NCI-H146 treated with DMSO at 0.1 percent for 48 hours (cell line): ENCODE data around the gene HADHB.
"Not testable (repeated sequence)": the region's sequence is repeated elsewhere in the genome, so short reads cannot be mapped to it uniquely, and the experiment has no call there.

Experiments
- DNase-seq: peaks from one replicate; lab custom pipeline; 2025; ENCODE audit not compliant: unreplicated experiment; lab: John Stamatoyannopoulos, UW

The HADHB gene

DNA sequence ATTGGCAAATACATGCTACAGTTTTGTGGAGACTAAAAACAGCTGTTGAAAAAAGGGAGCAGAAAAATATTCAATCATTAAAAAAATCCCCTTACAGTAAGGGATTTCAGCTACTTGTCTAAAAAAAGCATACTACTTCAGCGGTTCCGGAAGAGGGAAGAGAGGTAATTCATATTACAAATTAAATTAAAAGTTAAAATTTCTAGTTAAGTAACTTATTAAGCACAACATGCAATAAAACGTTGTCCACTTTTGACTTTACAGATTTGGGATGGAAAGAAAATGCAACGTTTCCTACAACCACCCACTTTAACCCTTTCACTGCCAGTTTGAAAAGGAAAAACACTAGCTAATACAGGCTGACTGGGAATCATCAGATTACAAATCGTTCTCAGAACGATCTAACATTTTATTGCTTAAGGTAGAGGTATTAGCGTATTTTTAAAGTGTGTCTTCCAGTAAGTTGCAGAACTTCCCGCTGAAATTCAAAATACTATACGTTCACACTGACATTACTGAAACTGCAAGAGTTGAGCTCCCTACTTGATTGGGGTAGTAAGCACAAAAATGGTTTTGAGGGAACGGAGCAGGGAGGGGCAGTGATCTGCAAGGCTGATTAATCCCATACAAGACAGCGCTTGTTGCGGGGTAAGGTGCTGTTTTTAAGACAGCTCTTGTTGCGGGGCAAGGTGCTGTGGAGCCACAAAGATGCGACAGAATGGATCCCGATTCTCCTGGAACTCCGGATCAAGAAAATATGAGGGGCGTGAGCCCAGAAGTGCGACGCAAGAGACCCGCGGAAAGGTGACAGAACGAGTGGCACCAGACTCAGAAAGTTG, 1.1 kb upstream of the HADHB start:
- DNase-seq: peak; percentile 3

DNA sequence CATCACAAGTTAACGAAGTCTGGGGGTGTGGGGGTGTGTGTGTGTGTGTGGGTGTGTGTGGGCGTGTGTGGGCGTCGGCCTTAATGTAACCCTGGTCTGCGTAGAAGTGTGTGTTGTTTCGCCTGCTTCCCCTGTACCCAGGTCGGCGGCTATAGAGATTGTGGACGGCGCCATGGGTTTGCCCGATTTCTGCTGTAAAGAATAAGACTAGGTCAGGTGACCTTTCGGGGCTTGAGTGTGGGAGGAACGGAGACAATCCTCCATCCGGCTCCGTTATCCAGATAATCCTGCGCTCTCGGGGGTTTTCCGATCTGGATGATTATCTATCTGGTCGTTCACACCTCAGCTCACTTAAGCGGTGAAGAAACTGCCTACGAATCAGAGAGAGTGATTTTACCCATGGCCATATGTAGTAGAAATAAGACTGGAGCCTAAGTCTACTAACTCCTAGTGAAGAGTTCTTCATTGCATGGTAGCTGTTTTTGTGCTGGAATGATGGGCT, 543 bp downstream of the HADHB start:
- DNase-seq: peak; percentile 33

DNA sequence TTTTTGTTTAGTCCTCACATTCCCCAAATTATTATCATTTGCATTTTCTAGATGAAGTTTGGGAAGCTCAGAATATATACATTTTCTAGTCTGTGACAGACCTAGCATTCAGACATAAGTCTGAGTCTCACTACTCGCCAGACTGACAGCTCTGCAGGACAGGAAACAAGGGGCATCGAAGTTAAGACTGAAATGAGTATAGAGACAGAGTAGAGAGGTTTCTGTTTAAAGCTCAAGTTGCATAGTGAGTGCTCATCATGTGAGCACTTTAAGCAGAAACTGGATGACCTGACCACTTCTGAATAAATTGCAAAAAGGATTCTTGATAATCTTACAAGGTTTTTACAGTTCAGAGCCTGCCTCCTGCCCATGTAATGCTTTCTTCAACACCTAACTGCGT, 1.1 kb downstream of the HADHB start:
- no peak for DNase-seq

DNA sequence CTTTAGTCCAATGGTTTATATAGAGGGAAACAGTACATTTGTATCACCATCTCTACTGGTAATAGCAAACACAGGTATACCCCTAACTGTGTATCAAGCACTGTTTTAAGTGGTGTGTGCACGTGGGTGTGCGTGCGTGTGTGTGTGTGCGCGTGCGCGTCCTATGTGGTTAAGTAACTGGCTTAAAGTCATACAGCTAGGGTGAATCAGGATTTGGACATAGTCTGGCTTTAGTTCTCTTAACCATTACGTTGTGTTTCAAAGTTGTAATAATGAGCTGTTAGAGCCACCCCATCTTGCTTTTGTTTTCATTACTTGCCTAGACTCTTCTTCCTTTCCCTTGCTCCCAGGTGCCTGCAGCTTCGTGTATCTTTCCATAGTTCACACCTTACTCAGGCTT, 2.1 kb downstream of the HADHB start:
- no peak for DNase-seq

DNA sequence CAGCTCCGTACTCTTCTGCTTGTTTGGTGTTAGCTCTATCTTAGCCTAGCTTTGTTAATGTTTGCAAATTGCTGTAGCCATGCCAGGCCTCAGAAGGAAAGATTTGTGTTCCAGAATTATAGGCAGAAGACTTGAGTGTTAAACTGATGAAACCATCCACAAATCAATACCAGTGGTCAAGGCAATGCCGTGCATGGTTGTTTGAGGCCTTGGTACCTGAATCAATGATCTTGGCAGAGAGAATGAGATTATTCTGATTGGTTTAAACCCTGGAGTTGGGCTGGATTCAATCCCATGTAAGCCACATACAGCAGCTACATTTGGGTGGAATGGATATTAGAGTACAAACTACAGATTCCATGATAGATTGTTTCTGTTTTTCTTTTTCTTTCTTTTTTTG, 4.9 kb downstream of the HADHB start:
- no peak for DNase-seq

DNA sequence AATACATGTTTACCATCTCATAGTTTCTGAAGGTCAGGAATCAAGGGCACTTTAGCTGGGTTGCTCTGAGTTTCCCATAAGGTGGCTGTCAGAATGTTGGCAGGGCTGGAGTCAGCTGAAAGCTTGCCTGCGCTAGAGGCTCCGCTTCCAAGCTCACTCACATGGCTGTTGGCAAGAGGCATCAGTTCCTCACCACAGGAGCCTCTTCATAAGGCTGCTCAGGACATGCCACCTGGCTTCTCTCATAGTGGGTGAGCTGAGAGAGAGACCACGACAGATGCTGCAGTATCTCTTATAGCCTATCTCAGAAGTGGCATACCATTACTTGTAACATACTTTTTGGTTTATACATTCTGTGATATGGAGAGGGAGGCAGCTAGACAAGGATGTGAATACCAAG, 7.2 kb downstream of the HADHB start:
- DNase-seq: no peak

DNA sequence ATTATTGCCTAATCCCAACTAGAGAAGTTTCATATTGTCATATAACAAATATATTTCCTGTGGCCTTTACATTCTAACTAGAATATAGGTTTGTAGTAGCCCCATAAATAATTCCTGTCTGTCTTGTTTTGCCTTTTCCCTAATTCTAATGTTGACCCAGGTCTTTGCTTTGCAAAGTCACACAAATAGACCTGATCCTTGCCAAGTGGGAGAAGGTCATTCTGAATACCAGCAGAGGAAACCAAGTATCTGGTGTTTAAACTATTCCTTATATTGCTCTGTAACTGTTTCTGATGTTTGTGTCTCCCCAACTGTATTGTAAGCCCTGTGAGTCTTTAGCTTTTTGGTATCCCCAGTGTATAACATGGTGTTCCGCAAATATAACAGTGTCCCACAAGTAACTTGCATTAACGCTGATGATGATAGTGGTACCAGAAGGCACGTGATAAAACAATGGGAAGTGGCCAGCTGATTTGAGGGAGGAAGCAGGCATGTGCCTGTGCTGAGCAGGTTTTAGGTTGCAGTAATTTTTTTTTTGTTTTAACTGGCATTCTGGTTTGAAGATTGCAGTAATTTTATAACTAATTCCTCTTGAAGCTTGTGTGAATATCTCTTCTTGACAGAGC, 11.1 kb downstream of the HADHB start:
- no peak for DNase-seq

DNA sequence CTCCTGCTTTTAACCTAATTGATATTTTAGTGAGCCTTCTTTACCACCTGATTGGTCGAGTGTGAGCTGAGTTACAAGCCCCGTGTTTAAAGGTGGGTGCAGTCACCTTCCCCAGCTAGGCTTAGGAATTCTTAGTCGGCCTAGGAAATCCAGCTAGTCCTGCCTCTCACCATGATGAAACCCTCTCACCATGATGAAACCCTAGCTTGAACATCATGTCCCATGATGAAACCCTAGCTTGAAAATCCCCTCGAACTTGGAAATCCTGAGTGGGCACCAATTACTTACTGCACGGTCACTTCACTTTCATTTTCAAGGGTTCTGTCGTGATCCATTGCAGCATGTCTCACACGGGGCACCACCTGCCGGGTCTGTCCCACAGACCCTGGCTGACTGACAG, 14.1 kb downstream of the HADHB start:
- DNase-seq: not testable (repeated sequence)

DNA sequence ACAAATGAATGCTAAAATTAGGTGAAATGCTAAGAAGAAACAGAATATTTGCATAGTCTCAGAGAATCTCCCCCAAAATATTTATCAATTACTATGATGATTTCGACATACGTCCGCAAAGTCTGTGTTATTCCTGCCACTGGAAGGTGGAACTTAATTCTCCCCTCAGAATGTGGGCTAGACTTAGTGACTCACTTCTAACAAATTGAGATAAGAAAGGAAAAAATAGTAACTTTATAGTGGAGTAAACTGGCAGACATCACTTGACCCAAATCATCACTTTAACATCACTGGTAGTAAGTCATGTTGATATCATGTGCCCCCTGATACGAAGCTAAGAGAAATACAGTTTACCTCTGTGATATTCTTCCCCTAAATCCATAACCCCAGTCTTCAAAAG, 23.5 kb downstream of the HADHB start:
- no peak for DNase-seq

DNA sequence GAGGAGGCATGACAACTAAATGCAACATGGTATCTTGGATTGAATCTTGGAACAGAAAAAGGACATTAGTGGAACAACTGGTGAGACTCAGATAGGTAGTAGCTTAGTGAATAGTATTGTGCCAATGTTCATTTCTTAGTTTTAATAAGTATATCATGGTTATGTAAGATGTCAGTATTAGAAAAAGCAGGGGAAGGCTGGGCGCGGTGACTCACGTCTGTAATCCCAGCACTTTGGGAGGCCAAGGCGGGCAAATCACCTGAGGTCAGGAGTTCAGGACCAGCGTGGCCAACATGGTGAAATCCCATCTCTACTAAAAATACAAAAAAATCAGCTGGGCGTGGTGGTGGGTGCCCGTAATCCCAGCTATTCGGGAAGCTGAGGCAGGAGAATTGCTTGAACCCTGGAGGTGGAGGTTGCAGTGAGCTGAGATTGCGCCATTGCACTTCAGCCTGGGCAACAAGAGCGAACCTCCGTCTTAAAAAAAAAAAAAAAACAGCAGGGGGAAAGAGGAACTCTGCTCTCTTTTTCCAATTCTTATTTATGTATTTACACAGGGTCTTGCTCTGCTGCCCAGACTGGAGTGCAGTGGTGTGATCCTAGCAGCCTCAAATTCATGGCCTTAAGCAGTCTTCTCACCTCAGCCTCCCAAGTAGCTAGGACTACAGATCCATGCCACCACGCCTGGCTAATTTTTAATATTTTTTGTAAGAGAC, 24.1 kb downstream of the HADHB start:
- not testable (repeated sequence) for DNase-seq

DNA sequence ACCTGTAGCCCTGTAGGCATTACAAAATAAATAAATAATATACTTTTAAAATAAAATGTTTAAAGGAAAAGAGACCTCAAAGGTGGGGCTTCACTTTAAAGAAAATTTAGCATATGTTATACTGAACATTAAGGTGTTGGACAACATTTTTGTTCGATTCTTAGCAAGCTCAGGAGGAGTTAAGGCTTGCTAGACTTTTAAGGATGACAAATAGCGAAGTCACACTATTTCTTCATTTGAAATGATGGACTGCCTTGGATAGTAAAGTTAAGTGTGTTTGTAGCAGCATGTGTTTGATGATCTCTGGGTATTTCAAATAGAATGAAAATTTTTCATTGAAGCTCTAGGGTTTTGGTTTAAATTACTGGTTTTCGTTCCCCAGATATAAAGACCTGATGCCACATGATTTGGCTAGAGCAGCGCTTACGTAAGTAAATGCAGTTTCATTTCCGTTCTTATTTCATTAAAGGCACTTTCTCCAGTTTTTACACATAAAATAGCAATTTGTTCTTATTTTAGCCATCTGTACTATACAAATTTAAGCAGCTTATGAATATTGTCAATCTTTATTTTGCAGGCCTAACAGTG, 24.9 kb downstream of the HADHB start:
- no peak for DNase-seq

DNA sequence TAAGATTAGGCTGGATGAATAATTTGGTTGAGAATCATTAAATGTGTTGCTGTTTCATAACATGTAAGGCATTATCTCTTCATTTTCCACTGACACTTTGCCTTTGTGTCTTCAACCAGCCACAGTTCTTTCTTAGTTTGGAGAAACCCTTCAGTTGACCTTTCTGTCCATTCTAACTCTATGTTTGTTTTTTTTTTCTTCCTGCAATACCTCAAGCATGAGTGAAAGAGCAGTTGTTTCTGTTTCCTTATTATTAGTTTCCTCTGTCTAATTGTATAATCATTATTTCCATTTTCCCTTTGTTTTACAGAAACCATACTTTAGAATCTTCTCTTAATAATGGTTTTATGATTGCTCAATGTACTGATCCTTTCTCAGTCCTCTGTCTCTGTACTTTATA, 25.6 kb downstream of the HADHB start:
- no peak for DNase-seq

DNA sequence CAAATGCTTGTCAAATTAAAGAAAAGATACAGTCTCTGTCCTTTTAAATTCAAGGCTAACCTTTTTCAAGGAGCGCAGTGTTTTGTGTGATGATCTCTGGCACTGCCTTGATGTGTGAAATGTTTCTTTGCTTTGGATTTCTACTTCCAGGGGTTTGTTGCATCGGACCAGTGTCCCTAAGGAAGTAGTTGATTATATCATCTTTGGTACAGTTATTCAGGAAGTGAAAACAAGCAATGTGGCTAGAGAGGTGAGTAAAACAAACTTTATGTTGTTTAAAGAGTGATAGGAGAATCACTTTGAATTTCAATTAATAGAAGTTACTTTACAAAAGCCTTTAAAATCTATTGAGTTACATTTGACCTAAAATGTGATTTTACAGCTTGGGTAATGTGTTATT, 28.8 kb downstream of the HADHB start:
- DNase-seq: no peak

DNA sequence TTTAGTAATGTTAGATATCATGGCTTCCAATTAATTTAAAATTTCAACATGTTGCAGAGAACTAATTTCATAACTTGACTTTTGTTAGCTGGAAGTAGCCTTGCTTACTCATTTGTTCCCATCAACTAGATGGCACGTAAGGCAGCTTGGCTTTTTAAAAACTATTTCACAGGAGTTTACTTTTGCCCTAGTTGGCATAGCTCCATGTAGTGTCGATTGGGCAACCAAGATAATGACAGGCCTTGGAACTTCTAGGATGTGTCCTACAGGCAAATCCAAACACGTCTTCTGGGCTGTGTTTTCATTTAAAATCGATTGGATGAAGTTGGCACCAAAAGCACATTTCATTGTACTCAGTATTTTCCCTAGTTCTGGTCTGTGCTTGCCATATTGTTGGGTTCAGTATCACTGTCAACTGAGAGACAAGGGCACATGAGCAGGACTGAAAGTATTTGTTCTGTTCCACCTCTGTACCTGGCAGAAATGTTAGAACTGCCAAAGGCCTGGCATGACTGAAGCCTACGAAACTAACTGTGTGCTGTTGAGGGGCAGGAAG, 29.4 kb downstream of the HADHB start:
- no peak for DNase-seq

DNA sequence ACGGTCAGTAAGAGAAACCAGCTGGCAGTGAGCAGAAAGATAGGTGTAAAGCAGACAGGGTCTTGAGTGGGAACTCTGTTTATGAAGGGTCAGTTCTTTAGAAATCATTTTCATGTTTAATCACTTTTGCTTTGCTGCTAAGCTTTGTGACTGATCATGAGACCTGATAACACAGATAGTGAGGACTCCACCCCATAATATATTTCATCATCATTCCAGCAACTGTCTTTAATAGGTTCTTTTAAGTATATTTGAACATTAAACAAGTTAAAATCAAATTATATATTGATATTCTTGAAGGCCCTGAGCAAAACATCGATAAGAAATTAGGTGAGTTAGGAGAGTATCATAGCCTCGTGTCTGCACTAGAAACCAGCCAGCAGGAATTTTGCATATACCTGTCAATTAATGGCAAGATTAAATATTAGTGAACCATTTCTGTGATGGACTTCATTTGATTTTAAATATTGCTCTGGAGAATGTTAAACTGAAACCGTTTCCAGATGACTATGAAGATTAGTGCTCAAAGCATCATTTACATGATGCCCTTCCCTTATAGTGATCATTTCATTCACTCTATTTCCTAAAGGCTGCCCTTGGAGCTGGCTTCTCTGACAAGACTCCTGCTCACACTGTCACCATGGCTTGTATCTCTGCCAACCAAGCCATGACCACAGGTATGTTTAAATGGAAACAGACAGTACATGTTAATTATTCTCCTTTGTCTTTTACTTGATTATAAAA, 31.9 kb downstream of the HADHB start:
- DNase-seq: no peak

DNA sequence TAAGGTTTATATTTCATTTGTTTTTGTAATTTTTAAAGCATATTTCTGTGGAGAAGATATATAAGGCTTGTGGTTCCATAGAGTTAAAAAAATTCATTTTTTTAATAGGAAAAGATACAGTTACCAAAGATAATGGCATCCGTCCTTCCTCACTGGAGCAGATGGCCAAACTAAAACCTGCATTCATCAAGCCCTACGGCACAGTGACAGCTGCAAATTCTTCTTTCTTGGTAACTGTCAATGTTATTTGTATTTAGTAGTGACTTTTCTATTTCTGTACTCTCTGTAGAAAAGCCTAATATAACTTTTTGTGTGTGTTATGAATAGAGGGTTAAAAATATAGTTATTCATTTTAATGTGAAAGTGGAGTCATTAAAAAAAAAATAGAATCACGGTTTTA, 35.1 kb downstream of the HADHB start:
- no peak for DNase-seq

DNA sequence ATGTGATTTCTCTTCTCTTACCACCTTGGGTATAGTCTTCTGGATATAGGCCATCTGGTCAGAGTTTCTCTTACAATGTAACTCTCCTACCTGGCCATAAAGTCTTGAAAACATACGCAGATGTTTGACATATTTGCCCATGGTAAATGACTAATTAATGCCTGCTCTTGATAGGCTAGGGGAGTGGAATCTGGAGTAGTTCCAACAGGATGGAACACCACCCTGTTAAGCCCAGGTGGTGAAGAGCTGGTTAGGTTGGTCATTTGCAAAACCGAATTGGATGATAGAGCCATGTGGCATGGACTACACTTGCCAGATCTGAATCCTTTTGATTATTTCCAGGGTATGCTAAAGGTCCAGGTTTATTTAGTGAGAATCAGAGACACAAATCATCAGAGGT, 36.5 kb downstream of the HADHB start:
- no peak for DNase-seq

DNA sequence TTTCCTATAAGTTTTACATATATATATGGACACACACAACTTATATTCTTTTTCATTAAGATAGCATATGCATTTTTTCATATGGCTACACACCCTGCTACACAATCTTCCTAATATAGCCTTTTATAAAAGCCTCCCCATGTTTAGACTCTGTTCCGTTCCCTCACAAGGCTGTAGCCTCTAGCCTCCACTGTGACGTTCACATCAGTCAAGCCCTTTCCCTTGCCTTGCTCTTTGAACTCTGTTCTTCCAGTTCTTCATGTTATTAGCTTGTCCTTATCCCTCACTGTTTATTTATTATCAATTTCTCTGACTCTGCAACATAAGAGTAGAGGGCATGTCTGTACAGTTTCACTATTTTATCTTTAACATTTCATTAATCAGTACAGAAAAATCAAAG, 38.9 kb downstream of the HADHB start:
- DNase-seq: no peak

DNA sequence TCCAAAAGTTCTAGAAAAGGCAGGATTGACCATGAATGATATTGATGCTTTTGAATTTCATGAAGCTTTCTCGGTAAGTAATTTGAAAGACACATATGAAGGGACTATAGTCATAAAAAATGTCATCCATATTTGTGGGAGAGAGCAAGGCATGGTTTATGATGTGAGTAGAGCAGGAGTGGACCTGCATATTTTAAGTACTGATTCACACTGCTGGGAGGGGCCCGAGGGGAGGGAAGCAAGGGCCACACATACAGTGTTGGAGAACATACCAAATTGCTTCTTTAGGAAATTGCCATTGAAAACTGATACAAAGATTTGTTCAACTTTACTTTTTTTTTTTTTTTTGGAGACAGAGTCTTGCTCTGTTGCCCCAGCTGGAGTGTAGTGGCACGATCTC, 39.4 kb downstream of the HADHB start:
- no peak for DNase-seq

DNA sequence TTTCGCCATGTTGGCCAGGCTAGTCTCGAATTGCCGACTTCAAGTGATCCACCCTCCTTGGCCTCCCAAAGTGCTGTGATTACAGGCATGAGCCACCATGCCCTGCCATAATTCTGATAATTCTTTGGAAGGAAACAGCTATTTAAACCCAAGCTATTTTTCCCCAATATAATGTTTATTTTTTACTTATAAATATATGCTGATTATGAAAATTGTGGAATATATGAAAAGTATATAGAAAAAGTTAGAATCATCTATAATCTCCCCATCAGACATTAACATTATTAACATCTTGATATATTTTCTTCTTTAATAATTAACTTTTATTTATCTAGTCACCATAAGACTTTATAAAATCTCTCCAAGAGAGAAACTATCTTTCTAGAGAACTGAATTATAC, 41.2 kb downstream of the HADHB start:
- DNase-seq: no peak

DNA sequence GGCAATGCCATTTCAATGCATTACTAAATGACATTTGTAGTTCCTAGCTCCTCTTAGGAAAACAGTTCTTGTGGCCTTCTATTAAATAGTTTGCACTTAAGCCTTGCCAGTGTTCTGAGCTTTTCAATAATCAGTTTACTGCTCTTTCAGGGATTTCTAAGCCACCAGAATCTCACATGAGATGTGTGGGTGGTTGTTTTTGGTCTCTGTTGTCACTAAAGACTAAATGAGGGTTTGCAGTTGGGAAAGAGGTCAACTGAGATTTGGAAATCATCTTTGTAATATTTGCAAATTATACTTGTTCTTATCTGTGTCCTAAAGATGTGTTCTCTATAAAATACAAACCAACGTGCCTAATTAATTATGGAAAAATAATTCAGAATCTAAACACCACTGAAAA, 45.3 kb downstream of the HADHB start:
- DNase-seq: no peak
